ENCODE measurements around the gene MYH3.

Gene MYH3

DNA sequence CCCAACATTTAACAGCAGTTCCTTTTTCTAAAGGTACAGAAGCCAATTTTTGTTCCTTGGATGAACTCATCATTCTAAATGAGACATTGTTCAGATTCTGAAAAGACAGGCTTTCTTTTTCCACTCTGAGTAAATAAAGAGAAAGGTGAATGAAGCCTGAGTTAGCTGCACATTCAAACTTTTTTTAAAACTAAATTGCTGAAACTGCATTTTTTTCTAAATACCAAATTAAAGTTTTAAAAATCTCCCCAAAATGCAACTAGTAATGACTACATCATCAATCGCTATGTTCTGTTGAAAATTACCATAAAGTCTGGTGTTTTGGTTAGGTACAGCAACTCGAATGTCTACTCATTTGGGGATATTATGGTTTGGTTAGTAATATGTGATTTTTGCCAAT, 30.4 kb upstream of the MYH3 start:
- no peak overlapping the region for H3K4me3 ChIP-seq (ENCODE audit: low read depth, low read length)
- TF ChIP-seq, protein P1, sequence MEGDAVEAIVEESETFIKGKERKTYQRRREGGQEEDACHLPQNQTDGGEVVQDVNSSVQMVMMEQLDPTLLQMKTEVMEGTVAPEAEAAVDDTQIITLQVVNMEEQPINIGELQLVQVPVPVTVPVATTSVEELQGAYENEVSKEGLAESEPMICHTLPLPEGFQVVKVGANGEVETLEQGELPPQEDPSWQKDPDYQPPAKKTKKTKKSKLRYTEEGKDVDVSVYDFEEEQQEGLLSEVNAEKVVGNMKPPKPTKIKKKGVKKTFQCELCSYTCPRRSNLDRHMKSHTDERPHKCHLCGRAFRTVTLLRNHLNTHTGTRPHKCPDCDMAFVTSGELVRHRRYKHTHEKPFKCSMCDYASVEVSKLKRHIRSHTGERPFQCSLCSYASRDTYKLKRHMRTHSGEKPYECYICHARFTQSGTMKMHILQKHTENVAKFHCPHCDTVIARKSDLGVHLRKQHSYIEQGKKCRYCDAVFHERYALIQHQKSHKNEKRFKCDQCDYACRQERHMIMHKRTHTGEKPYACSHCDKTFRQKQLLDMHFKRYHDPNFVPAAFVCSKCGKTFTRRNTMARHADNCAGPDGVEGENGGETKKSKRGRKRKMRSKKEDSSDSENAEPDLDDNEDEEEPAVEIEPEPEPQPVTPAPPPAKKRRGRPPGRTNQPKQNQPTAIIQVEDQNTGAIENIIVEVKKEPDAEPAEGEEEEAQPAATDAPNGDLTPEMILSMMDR (IDR thresholded peaks at IDR 0.05; ENCODE audit: low read depth, low read length), result no peak

DNA sequence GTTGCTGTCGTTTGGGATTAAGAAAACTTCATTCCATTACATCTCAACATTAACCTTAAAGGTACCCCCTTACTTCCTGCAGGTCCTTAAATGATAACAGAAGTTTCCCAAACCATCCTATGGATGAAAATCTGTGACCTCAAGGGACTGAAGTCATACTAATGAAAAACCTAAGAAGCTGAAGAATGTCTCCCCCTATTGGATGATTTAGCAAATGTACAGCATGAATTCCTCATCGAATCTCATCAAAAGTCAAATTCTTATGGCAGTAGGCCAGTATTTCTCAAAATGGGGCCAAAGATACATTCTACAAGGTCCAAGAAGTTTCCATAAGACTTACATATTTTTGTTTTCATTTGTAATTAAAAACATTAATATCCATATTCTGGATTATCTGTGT, 26.7 kb upstream of the MYH3 start:
- TF ChIP-seq, protein P1 (IDR thresholded peaks at IDR 0.05; ENCODE audit: low read depth, low read length), result no peak
- no peak overlapping the region for H3K4me3 ChIP-seq (ENCODE audit: low read depth, low read length)

DNA sequence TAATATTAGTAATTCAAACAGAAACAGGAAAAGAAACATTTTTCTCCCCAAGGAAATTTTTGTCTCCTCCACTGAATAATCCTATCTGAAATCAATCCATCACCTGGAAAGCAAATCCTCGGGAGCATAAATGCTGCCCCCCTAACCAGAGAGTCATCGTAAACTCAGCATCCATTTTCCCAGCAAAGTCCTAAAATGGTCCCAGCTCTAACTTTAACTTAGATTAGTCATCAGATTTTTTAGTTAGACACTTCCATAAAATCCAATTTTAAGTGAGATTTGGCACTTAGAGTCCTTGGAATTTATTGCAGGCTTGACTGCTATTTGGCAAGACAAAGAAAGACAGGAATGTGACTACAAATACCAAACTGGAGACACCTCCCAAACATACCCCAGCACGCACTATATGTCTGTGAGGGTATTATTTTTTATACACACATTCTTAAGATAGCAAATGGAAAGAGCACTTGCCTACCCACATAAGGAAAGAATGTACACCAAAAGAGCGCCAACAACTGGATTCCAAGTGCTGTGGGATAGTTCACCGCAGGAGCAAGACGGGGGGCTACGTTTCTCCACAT, 24.8 kb upstream of the MYH3 start:
- TF ChIP-seq, protein P1 (IDR thresholded peaks at IDR 0.05; ENCODE audit: low read depth, low read length), result no peak
- no peak overlapping the region for H3K4me3 ChIP-seq (ENCODE audit: low read depth, low read length)

DNA sequence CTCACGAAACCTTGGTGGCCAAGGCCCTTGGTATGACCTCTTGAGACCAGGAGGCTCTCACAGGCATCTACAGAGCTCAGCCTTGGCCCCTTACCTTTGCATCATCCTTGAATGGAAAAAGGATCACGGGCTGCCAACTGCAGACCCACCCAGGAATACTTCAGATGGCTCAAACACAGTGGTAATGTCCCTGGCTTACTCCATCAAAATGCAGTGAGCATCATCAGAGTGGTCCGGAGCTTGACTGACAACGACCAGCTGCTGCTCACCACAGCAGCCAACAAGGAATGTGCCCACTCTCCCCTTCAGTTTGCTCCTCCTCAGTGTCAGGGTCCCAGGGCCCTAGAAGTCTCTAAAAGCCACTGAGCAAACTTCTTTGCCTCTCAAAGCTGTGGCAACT, 17.6 kb upstream of the MYH3 start:
- H3K4me3 ChIP-seq (ENCODE audit: low read depth, low read length), result no peak overlapping the region
- TF ChIP-seq, protein P1 (IDR thresholded peaks at IDR 0.05; ENCODE audit: low read depth, low read length), result no peak

DNA sequence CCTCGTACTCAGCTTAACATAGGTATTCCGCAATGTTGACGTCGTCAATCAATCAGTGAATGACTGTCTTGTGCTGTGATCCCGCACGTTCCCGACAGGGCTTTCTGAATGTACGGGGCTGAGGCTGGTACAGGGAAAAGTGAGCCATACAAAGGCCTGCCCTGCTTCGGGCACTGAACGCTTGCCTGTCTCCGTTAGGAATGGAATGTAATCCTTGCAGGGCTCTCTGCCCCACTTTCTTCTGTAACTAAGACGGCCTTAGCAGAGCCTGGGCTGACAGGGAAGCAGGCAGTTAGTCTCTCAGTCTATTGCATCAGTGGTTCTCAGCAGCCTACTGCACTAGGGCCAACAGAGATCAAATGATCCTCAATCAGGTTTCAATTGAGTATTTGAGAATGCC, 16.2 kb upstream of the MYH3 start:
- no peak overlapping the region for H3K4me3 ChIP-seq (ENCODE audit: low read depth, low read length)
- TF ChIP-seq, protein P1 (IDR thresholded peaks at IDR 0.05; ENCODE audit: low read depth, low read length), result no peak

DNA sequence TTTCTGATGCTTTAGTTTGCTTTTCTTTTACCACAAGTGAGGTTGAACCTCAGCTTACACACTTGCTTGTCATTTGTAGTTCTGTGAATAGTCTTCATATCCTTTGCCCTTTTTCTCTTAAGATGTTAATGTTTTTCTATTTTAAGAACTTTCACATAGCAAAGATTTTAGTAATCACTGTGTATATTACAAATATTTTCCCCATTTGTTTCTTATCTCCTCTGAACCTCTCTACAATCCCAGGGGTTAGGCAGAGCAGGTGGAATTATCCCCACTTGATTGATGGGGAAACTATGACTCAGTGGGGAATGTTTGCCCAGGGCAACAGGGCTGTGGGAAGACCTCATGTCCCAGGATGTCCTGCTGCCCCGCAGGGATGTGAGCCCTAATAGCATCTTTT, 11.7 kb upstream of the MYH3 start:
- H3K4me3 ChIP-seq (ENCODE audit: low read depth, low read length), result no peak overlapping the region
- TF ChIP-seq, protein P1 (IDR thresholded peaks at IDR 0.05; ENCODE audit: low read depth, low read length), result no peak

DNA sequence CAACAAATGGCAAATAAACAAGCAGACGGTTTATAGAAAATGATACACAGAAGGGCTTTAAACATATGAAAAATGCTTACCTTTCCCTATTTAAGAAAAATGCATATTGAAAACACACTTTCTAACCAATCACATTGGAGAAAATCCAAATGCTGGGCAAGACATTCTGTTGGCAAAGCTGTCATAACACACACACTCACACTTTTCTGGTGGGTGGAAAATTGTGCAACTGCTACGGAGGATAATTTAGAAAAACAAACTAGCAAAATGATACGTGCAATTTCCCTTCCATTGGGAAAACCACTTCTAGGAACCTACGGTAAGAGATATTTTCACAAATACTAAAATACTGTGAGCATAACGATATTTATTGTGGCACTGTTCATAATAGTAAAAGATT, 9.8 kb upstream of the MYH3 start:
- no peak overlapping the region for H3K4me3 ChIP-seq (ENCODE audit: low read depth, low read length)
- TF ChIP-seq, protein P1 (IDR thresholded peaks at IDR 0.05; ENCODE audit: low read depth, low read length), result no peak

Measured in WI38 (cell line).